Measurements from ENCODE around the gene NTSR1. TPM values are rescaled to one million over a fixed set of nuclear protein-coding genes. Genes with fewer than 3 reads are reported as not detected.

The NTSR1 gene
- total and polyA plus RNA-seq, 2 experiments from 2014 or later, result 0.15 to 1.4 TPM

- TF ChIP-seq CREB1 (CRISPR knock-in tag; IDR thresholded peaks at IDR 0.05; ENCODE audit: low read depth) (no peak), JUNB (IDR thresholded peaks at IDR 0.05; ENCODE audit: unreplicated experiment) (no peak), STAT1 (IDR thresholded peaks at IDR 0.05; ENCODE audit: unreplicated experiment) (no peak), NANOG (IDR thresholded peaks at IDR 0.05; ENCODE audit: borderline replicate concordance) (no peak), REST (IDR thresholded peaks at IDR 0.05; ENCODE audit: unreplicated experiment) (no peak), EZH2phosphoT487 (IDR thresholded peaks at IDR 0.05; ENCODE audit: unreplicated experiment) (no peak), ETS1 (IDR thresholded peaks at IDR 0.05) (no peak), ZNF331 (CRISPR knock-in tag; IDR thresholded peaks at IDR 0.05; ENCODE audit: low read depth) (no peak), CTCF (conservative IDR thresholded peaks at IDR 0.05; ENCODE audit: low read depth in 2 of 2) (no peak; a peak in 1 of 4 replicates)
Measured at GRCh38 chr20:62666736-62667529, 41.7 kb upstream of the NTSR1 start (continued).

GRCh38 chr20:62667530-62668440 lies 40.9 kb upstream of the NTSR1 start:
- no peak for TF ChIP-seq JUNB (IDR thresholded peaks at IDR 0.05; ENCODE audit: unreplicated experiment)
- Mint-ChIP-seq H3K27ac (no peak overlapping the region), H3K4me3 (no peak overlapping the region), H3K9me3 (peaks cover 2% of the 10 kb centered on the region; the same call in 1 of the 3 replicates), H3K36me3 (ENCODE audit: low read depth) (peaks cover 7% of the 10 kb centered on the region; the same call in 2 of the 3 replicates), H3K27me3 (ENCODE audit: insufficient read depth, low read depth, poor library complexity) (peaks cover 4% of the 10 kb centered on the region), H3K4me1 (peaks cover 12% of the 10 kb centered on the region)
- no peaks in the 10 kb centered on the region; the same call in 1 of the 2 replicates for H3K36me3 ChIP-seq (ENCODE audit: insufficient read depth)
- no peaks in the 10 kb centered on the region for H3F3A ChIP-seq (replicated peaks; ENCODE audit: low read depth)
- H3K27ac ChIP-seq (ENCODE audit: low read depth), result no peak overlapping the region
- ATAC-seq (no peak), DNase-seq (ENCODE audit: low spot score) (no peak)
- no peak overlapping the region for H2AFZ ChIP-seq
- H4K20me1 ChIP-seq (replicated peaks; ENCODE audit: insufficient read depth), result no peaks in the 10 kb centered on the region; the same call in 1 of the 2 replicates
- H3K9me2 ChIP-seq (ENCODE audit: insufficient read depth), result no peaks in the 10 kb centered on the region
- H3K4me3 ChIP-seq, result no peak overlapping the region
- H3K79me2 ChIP-seq (replicated peaks; ENCODE audit: insufficient read depth), result no peaks in the 10 kb centered on the region
- H3K4me1 ChIP-seq (ENCODE audit: insufficient read depth), result no peaks in the 10 kb centered on the region
- no peaks in the 10 kb centered on the region for H3K27me3 ChIP-seq (ENCODE audit: insufficient read depth)
- H3K4me2 ChIP-seq, result no peak overlapping the region

All from GM23338 (cell line).